NK-92 treated with Interleukin-12 subunit alpha and Interleukin-12 subunit beta, amount 100 ng/mL, for 24 hours (cell line): ENCODE data around the gene ACADL.
"Not testable (repeated sequence)": the region's sequence is repeated elsewhere in the genome, so short reads cannot be mapped to it uniquely, and the experiment has no call there.

ENCODE experiments used
- DNase-seq: peaks from one replicate; lab custom pipeline; 2025; lab: John Stamatoyannopoulos, UW

The ACADL gene

GRCh38 chr2:210199854-210200253 is 25.4 kb downstream of the ACADL start:
- DNase-seq = no peak

- no peak for DNase-seq
These were observed 26.0 kb downstream of the ACADL start for GRCh38 chr2:210199186-210199765.

GRCh38 chr2:210198326-210198725 is 26.9 kb downstream of the ACADL start:
- DNase-seq = no peak

GRCh38 chr2:210197720-210198119 is 27.5 kb downstream of the ACADL start:
- no peak for DNase-seq

- DNase-seq = no peak
These were observed 30.0 kb downstream of the ACADL start for GRCh38 chr2:210195101-210195852.

GRCh38 chr2:210190345-210190744 is 34.9 kb downstream of the ACADL start:
- no peak for DNase-seq

GRCh38 chr2:210189452-210190138 is 35.7 kb downstream of the ACADL start:
- no peak for DNase-seq

GRCh38 chr2:210188755-210189154 is 36.5 kb downstream of the ACADL start:
- DNase-seq = no peak

- no peak for DNase-seq
These were observed 37.1 kb downstream of the ACADL start for GRCh38 chr2:210188190-210188589.

GRCh38 chr2:210183936-210184335 is 41.3 kb downstream of the ACADL start:
- not testable (repeated sequence) for DNase-seq

GRCh38 chr2:210181606-210182088 is 43.6 kb downstream of the ACADL start:
- DNase-seq = not testable (repeated sequence)

GRCh38 chr2:210181033-210181605 is 44.1 kb downstream of the ACADL start:
- not testable (repeated sequence) for DNase-seq

- no peak for DNase-seq
These were observed 44.8 kb downstream of the ACADL start for GRCh38 chr2:210180477-210180876.

GRCh38 chr2:210179351-210179990 is 45.8 kb downstream of the ACADL start:
- DNase-seq = no peak

- no peak for DNase-seq
These were observed 47.5 kb downstream of the ACADL start for GRCh38 chr2:210177769-210178168.

- DNase-seq = not testable (repeated sequence)
These were observed 48.1 kb downstream of the ACADL start for GRCh38 chr2:210177115-210177514.

- DNase-seq = no peak
These were observed 51.2 kb downstream of the ACADL start for GRCh38 chr2:210174086-210174485.

- DNase-seq = no peak
These were observed 53.0 kb downstream of the ACADL start for GRCh38 chr2:210172219-210172575.

- DNase-seq = peak; percentile 91
These were observed 53.7 kb downstream of the ACADL start, which contains the start of gene KANSL1L for GRCh38 chr2:210171309-210172218. TSS of gene KANSL1L (minus strand) at chr2:210171409. CDS start at chr2:210154582, 16,827 bp downstream.

- peak; percentile 93 for DNase-seq
These were observed 54.6 kb downstream of the ACADL start for GRCh38 chr2:210170446-210171303.
